Measurements from ENCODE around the gene BBS1.
"Not testable (repeated sequence)": the region's sequence is repeated elsewhere in the genome, so short reads cannot be mapped to it uniquely, and the experiment has no call there.

The BBS1 gene

DNA sequence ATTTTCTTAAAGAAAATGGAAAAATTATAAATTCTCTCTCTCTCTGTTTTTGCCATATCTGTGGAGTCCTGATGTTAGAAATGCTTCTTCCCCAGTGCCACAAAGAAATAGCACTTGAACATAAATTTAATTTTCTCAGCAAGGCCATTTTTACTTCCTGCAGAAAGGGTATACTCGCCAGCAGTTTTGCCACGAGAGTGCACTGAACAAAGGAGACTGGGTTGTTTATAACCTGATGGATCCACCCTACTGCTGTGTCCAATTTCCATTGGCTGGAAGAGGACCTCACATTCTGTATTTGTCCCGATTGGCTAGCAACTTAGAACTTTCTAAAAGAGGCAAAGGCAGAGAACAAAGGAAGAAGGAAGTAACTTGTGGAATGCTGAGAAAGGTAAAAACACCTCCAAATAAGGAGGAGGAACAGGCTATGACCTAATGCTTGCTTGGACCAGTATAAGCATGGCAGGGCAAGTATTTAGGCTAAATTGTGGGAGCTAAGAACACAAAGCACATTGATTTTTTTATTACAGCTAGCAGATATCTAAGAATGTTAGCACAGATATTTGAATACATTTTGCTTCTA is 72.2 kb downstream of the BBS1 start:
- H3K4me1 Mint-ChIP-seq; DNase-seq (ENCODE audit: low spot score in 2 of 2); H3K4me3 Mint-ChIP-seq; H3K27ac Mint-ChIP-seq (ENCODE audit: low read depth); ATAC-seq (replicated peaks; ENCODE audit: extremely low read depth, poor library complexity, severe bottlenecking); H3K27me3 Mint-ChIP-seq; H3K9me3 Mint-ChIP-seq; H3K36me3 Mint-ChIP-seq (ENCODE audit: insufficient read depth): not testable (repeated sequence)
